Measurements from ENCODE around the gene FNDC3B.

GRCh38 chr3:172186607-172187006, 147.2 kb downstream of the FNDC3B start:
- TF ChIP-seq CTCF (IDR thresholded peaks at IDR 0.05 in 8 of 11, conservative IDR thresholded peaks at IDR 0.05 in 3 of 11) (no peak), POLR2A (IDR thresholded peaks at IDR 0.05) (no peak), POLR2AphosphoS5 (IDR thresholded peaks at IDR 0.05) (no peak)
